K562 (cell line): ENCODE results near the gene ATP5F1C. TPM values are rescaled to one million over a fixed set of nuclear protein-coding genes. Genes with fewer than 3 reads are reported as not detected.

Source experiments
- CCNT2 ChIP-seq: IDR thresholded peaks from 2 replicates; pipeline ENCODE4 v1.6.1; 2011; ENCODE audit warnings: borderline replicate concordance, low read depth, mild to moderate bottlenecking, moderate library complexity, mixed read lengths, low read length; ENCODE audit not compliant: insufficient read length; ENCODE audit errors: extremely low read depth
- NFXL1 ChIP-seq: fragments of 450-650 bp; formaldehyde crosslinking; IDR thresholded peaks from 2 replicates; pipeline ENCODE4 v1.4.0; 2021; ENCODE audit warnings: mild to moderate bottlenecking
- ZNF561 ChIP-seq: fragments of 450-650 bp; formaldehyde crosslinking; conservative IDR thresholded peaks from 2 replicates; pipeline ENCODE4 v1.4.0; 2020; ENCODE audit warnings: mild to moderate bottlenecking, moderate library complexity
- ZNF57 ChIP-seq: fragments of 450-650 bp; formaldehyde crosslinking; IDR thresholded peaks from 2 replicates; pipeline ENCODE4 v1.4.0; 2020; ENCODE audit warnings: mild to moderate bottlenecking, moderate library complexity
- polyA plus RNA-seq, 8 experiments: library from polyadenylated mRNA; depleted of rRNA in 4 of 8; stranded (reverse) in 5 of 8; unstranded in 3 of 8; fragments of >200 nt; fragmentation: Nextera tagmentation in 2 of 8; fragmentation: Illumina TruSeq in 1 of 8; extraction: Ambion mirVana in 2 of 8; extraction: Trizol in 1 of 8; gene quantifications; 2 replicates each; pipeline versions ENCODE4 v1.2.1 to v1.2.3, GENCODE V29; 2011 to 2014; ENCODE audit warnings: inconsistent platforms in 1 of 8, missing spikeins in 1 of 8
- total RNA-seq, 7 experiments: library from RNA; depleted of rRNA in 6 of 7; stranded (reverse); fragments of >200 nt in 6 of 7; fragmentation: Illumina TruSeq in 2 of 7; extraction: Trizol in 2 of 7; gene quantifications; 2 replicates each; pipeline versions ENCODE4 v1.2.1 to v1.2.3, GENCODE V29; 2011 to 2021; ENCODE audit warnings: low replicate concordance in 1 of 7
- TF ChIP-seq, protein P1 (sequence below): fragments of 450-650 bp; IDR thresholded peaks from 2 replicates; pipeline ENCODE4 v1.6.1; 2018; ENCODE audit not compliant: partially characterized antibody
- TF ChIP-seq, protein P2 (sequence below): fragments of 450-650 bp; IDR thresholded peaks from 2 replicates; pipeline ENCODE4 v1.6.1; 2018; ENCODE audit warnings: mild to moderate bottlenecking, low read depth; ENCODE audit not compliant: partially characterized antibody
- TF ChIP-seq, protein P3 (sequence below): fragments of 450-650 bp; formaldehyde crosslinking; IDR thresholded peaks from 2 replicates; pipeline ENCODE4 v1.4.0; 2022; ENCODE audit warnings: missing genetic modification characterization

The ATP5F1C gene
- total and polyA plus RNA-seq, 9 of the 15 experiments (the other 6 are each of a cell fraction or from before 2014, with no cell fraction given): 389 to 1,475 (median 559) TPM

DNA sequence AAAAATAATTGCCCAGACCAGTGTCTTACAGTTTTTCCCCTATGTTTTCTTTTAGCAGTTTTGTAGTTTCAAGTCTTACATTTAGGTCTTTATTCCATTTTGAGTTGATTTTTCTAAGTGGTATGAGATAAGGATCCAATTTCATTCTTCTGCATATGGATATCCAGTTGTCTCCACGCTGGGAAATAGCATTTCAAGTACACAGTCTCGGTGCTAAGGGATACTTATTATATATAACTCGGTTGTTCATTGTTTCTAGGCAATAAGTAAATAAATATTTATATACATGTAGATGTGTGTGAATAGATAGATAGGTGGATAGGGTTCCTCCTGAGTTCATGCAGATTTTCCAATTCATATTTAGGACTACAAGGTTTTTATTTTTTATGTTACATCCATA is 46.3 kb downstream of the ATP5F1C start (continued):
- TF ChIP-seq, protein P1, sequence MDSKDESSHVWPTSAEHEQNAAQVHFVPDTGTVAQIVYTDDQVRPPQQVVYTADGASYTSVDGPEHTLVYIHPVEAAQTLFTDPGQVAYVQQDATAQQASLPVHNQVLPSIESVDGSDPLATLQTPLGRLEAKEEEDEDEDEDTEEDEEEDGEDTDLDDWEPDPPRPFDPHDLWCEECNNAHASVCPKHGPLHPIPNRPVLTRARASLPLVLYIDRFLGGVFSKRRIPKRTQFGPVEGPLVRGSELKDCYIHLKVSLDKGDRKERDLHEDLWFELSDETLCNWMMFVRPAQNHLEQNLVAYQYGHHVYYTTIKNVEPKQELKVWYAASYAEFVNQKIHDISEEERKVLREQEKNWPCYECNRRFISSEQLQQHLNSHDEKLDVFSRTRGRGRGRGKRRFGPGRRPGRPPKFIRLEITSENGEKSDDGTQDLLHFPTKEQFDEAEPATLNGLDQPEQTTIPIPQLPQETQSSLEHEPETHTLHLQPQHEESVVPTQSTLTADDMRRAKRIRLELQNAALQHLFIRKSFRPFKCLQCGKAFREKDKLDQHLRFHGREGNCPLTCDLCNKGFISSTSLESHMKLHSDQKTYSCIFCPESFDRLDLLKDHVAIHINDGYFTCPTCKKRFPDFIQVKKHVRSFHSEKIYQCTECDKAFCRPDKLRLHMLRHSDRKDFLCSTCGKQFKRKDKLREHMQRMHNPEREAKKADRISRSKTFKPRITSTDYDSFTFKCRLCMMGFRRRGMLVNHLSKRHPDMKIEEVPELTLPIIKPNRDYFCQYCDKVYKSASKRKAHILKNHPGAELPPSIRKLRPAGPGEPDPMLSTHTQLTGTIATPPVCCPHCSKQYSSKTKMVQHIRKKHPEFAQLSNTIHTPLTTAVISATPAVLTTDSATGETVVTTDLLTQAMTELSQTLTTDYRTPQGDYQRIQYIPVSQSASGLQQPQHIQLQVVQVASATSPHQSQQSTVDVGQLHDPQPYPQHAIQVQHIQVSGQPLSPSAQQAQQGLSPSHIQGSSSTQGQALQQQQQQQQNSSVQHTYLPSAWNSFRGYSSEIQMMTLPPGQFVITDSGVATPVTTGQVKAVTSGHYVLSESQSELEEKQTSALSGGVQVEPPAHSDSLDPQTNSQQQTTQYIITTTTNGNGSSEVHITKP: no peak
- TF ChIP-seq ZNF561 (CRISPR knock-in tag): no peak
- no peak for TF ChIP-seq NFXL1
- TF ChIP-seq ZNF57 (CRISPR knock-in tag): no peak
- TF ChIP-seq CCNT2: no peak
- TF ChIP-seq, protein P2, sequence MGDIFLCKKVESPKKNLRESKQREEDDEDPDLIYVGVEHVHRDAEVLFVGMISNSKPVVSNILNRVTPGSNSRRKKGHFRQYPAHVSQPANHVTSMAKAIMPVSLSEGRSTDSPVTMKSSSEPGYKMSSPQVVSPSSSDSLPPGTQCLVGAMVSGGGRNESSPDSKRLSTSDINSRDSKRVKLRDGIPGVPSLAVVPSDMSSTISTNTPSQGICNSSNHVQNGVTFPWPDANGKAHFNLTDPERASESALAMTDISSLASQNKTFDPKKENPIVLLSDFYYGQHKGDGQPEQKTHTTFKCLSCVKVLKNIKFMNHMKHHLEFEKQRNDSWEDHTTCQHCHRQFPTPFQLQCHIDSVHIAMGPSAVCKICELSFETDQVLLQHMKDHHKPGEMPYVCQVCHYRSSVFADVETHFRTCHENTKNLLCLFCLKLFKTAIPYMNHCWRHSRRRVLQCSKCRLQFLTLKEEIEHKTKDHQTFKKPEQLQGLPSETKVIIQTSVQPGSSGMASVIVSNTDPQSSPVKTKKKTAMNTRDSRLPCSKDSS: no peak
- TF ChIP-seq, protein P3, sequence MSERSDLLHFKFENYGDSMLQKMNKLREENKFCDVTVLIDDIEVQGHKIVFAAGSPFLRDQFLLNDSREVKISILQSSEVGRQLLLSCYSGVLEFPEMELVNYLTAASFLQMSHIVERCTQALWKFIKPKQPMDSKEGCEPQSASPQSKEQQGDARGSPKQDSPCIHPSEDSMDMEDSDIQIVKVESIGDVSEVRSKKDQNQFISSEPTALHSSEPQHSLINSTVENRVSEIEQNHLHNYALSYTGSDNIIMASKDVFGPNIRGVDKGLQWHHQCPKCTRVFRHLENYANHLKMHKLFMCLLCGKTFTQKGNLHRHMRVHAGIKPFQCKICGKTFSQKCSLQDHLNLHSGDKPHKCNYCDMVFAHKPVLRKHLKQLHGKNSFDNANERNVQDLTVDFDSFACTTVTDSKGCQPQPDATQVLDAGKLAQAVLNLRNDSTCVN (CRISPR knock-in tag): no peak
